GM23338 (cell line): ENCODE data around the gene FARP1. TPM values are rescaled to one million over a fixed set of nuclear protein-coding genes. Genes with fewer than 3 reads are reported as not detected.

ENCODE experiments used
- ATAC-seq: fragments of 200-7000 bp; cut with Tn5 transposase; 3 replicates; pipeline ENCODE4 v1.9.1; 2020
- DNase-seq: peaks from one replicate; pipeline ENCODE4 v3.0.0-alpha.2; 2015; ENCODE audit warnings: low spot score
- H2AFZ ChIP-seq: fragments of 200-600 bp; sonication (generic); 2 replicates; pipeline ENCODE4 v1.8.0; 2016; ENCODE audit warnings: antibody characterized with exemption, mild to moderate bottlenecking, moderate library complexity
- H3F3A ChIP-seq: fragments of 200-600 bp; sonication (generic); replicated peaks from 2 replicates; pipeline ENCODE4 v1.8.0; 2017; ENCODE audit warnings: antibody characterized with exemption, mixed run types, low read depth
- H3K27ac ChIP-seq: fragments of 200-600 bp; sonication (generic); 2 replicates; pipeline ENCODE4 v1.6.1; 2016; ENCODE audit warnings: low read depth
- H3K27me3 ChIP-seq: fragments of 200-600 bp; sonication (generic); 2 replicates; pipeline ENCODE4 v1.8.0; 2016; ENCODE audit warnings: mild to moderate bottlenecking, mixed run types, moderate library complexity; ENCODE audit not compliant: insufficient read depth
- H3K36me3 ChIP-seq: fragments of 200-600 bp; sonication (generic); 2 replicates; pipeline ENCODE4 v1.8.0; 2016; ENCODE audit warnings: mild to moderate bottlenecking; ENCODE audit not compliant: insufficient read depth
- H3K4me1 ChIP-seq: fragments of 200-600 bp; sonication (generic); 2 replicates; pipeline ENCODE4 v1.8.0; 2016; ENCODE audit warnings: mild to moderate bottlenecking, moderate library complexity; ENCODE audit not compliant: insufficient read depth
- H3K4me2 ChIP-seq: fragments of 200-600 bp; sonication (generic); 2 replicates; pipeline ENCODE4 v1.7.1; 2017; ENCODE audit warnings: mixed run types
- H3K4me3 ChIP-seq: fragments of 200-600 bp; sonication (generic); 2 replicates; pipeline ENCODE4 v1.6.1; 2016; ENCODE audit warnings: mixed run types
- H3K79me2 ChIP-seq: fragments of 200-600 bp; sonication (generic); replicated peaks from 2 replicates; pipeline ENCODE4 v1.8.0; 2017; ENCODE audit warnings: mild to moderate bottlenecking; ENCODE audit not compliant: insufficient read depth
- H3K9me2 ChIP-seq: fragments of 200-600 bp; sonication (generic); 2 replicates; pipeline ENCODE4 v1.8.0; 2017; ENCODE audit not compliant: insufficient read depth
- H4K20me1 ChIP-seq: fragments of 200-600 bp; sonication (generic); replicated peaks from 2 replicates; pipeline ENCODE4 v1.8.0; 2017; ENCODE audit warnings: mild to moderate bottlenecking; ENCODE audit not compliant: insufficient read depth
- H3K27ac Mint-ChIP-seq: 2 replicates; pipeline ENCODE4 v1.8.0; 2020; ENCODE audit warnings: inconsistent platforms, mild to moderate bottlenecking, moderate library complexity, mixed read lengths
- H3K27me3 Mint-ChIP-seq: 3 replicates; pipeline ENCODE4 v1.8.0; 2022; ENCODE audit warnings: low read depth, mild to moderate bottlenecking, moderate library complexity, mixed read lengths, inconsistent platforms; ENCODE audit not compliant: insufficient read depth, poor library complexity
- H3K36me3 Mint-ChIP-seq: 3 replicates; pipeline ENCODE4 v1.8.0; 2021; ENCODE audit warnings: low read depth, mild to moderate bottlenecking, inconsistent platforms, moderate library complexity, mixed read lengths
- H3K4me1 Mint-ChIP-seq: 3 replicates; pipeline ENCODE4 v1.8.0; 2020; ENCODE audit warnings: mild to moderate bottlenecking, inconsistent platforms, mixed read lengths
- H3K4me3 Mint-ChIP-seq: 3 replicates; pipeline ENCODE4 v1.8.0; 2021; ENCODE audit warnings: moderate library complexity, mild to moderate bottlenecking, inconsistent platforms, mixed read lengths
- H3K9me3 Mint-ChIP-seq: 3 replicates; pipeline ENCODE4 v1.8.0; 2020; ENCODE audit warnings: moderate library complexity, mild to moderate bottlenecking, inconsistent platforms, mixed read lengths
- CREB1 ChIP-seq: fragments of 250-450 bp; sonication (Bioruptor Pico); IDR thresholded peaks from 2 replicates; pipeline ENCODE4 v1.5.0; 2020; ENCODE audit warnings: low read depth, mild to moderate bottlenecking, moderate library complexity
- CTCF ChIP-seq, 2 experiments: fragments of 200-600 bp in 1 of 2; sonication (generic) in 1 of 2; conservative IDR thresholded peaks; 2 replicates each; pipeline versions ENCODE4 v1.5.1 to v1.6.1; 2016 to 2017; ENCODE audit warnings: antibody characterized with exemption in 2 of 2, low read depth in 2 of 2, mild to moderate bottlenecking in 2 of 2, moderate library complexity in 1 of 2
- ETS1 ChIP-seq: IDR thresholded peaks from 2 replicates; pipeline ENCODE4 v1.6.1; 2016; ENCODE audit warnings: antibody characterized with exemption
- EZH2 ChIP-seq: fragments of 200-600 bp; sonication (generic); IDR thresholded peaks from one replicate; pipeline ENCODE4 v1.8.0; 2017; ENCODE audit warnings: antibody characterized with exemption, mild to moderate bottlenecking, low read depth; ENCODE audit not compliant: unreplicated experiment
- EZH2phosphoT487 ChIP-seq: fragments of 200-600 bp; sonication (generic); IDR thresholded peaks from one replicate; pipeline ENCODE4 v1.8.1; 2018; ENCODE audit warnings: antibody characterized with exemption; ENCODE audit not compliant: unreplicated experiment
- JUNB ChIP-seq: IDR thresholded peaks from one replicate; pipeline ENCODE4 v1.6.1; 2016; ENCODE audit warnings: antibody characterized with exemption; ENCODE audit not compliant: unreplicated experiment
- NANOG ChIP-seq: IDR thresholded peaks from 2 replicates; pipeline ENCODE4 v1.6.1; 2016; ENCODE audit warnings: antibody characterized with exemption, borderline replicate concordance
- POLR2AphosphoS5 ChIP-seq: IDR thresholded peaks from 2 replicates; pipeline ENCODE4 v1.6.1; 2016; ENCODE audit warnings: antibody characterized with exemption, low read depth
- REST ChIP-seq: IDR thresholded peaks from one replicate; pipeline ENCODE4 v1.6.1; 2018; ENCODE audit warnings: antibody characterized with exemption; ENCODE audit not compliant: unreplicated experiment
- STAT1 ChIP-seq: IDR thresholded peaks from one replicate; pipeline ENCODE4 v1.6.1; 2016; ENCODE audit warnings: antibody characterized with exemption; ENCODE audit not compliant: unreplicated experiment
- ZNF114 ChIP-seq: fragments of 250-450 bp; sonication (Bioruptor Pico); IDR thresholded peaks from 2 replicates; pipeline ENCODE4 v1.5.0; 2020; ENCODE audit warnings: mild to moderate bottlenecking, moderate library complexity
- ZNF331 ChIP-seq: fragments of 250-450 bp; sonication (Bioruptor Pico); IDR thresholded peaks from 2 replicates; pipeline ENCODE4 v1.5.0; 2020; ENCODE audit warnings: low read depth, mild to moderate bottlenecking, moderate library complexity
- ZNF462 ChIP-seq: fragments of 250-450 bp; sonication (Bioruptor Pico); IDR thresholded peaks from 2 replicates; pipeline ENCODE4 v1.5.0; 2020; ENCODE audit warnings: mild to moderate bottlenecking, moderate library complexity
- polyA plus RNA-seq: library from polyadenylated mRNA; unstranded; fragments of >200 nt; fragmentation: Nextera tagmentation; extraction: Ambion mirVana; gene quantifications from 2 replicates; pipeline ENCODE4 v1.2.1, GENCODE V29; 2016
- total RNA-seq: library from RNA; depleted of rRNA; stranded (reverse); fragments of >200 nt; shearing (Covaris generic); gene quantifications from 2 replicates; pipeline ENCODE4 v1.2.3, GENCODE V29; 2014

Gene FARP1
- total and polyA plus RNA-seq, 2 experiments from 2014 or later = 53.6 to 82.5 TPM

GRCh38 chr13:98157188-98157587, 14.3 kb downstream of the FARP1 start:
- Mint-ChIP-seq H3K27ac (peak overlapping the region; percentile 43; the same call in 1 of the 2 replicates), H3K9me3 (no peaks in the 10 kb centered on the region), H3K27me3 (peaks cover 3% of the 10 kb centered on the region), H3K36me3 (peaks cover 8% of the 10 kb centered on the region; the same call in 2 of the 3 replicates), H3K4me1 (peaks cover 33% of the 10 kb centered on the region), H3K4me3 (no peak overlapping the region)
- DNase-seq (no peak), ATAC-seq (peak; percentile 45; the same call in 2 of the 3 replicates)
- H3K9me2 ChIP-seq = no peaks in the 10 kb centered on the region
- no peak overlapping the region for H2AFZ ChIP-seq
- H3K4me1 ChIP-seq = peaks cover 22% of the 10 kb centered on the region
- H3K27ac ChIP-seq = peak overlapping the region; percentile 65; the same call in 1 of the 2 replicates
- no peaks in the 10 kb centered on the region for H3K36me3 ChIP-seq
- peaks cover 8% of the 10 kb centered on the region; the same call in 1 of the 2 replicates for H4K20me1 ChIP-seq
- TF ChIP-seq ZNF462 (no peak), POLR2AphosphoS5 (no peak), STAT1 (no peak), NANOG (no peak), REST (no peak), EZH2phosphoT487 (no peak), ZNF331 (CRISPR knock-in tag) (no peak), EZH2 (no peak), CTCF (conservative IDR thresholded peaks at IDR 0.05; ENCODE audit: low read depth in 2 of 2) (no peak), ETS1 (no peak), CREB1 (CRISPR knock-in tag) (no peak), JUNB (no peak), ZNF114 (CRISPR knock-in tag) (no peak)
- peak overlapping the region; percentile 34; the same call in 1 of the 2 replicates for H3K4me2 ChIP-seq
- no peak overlapping the region for H3K4me3 ChIP-seq
- H3F3A ChIP-seq = no peaks in the 10 kb centered on the region
- H3K27me3 ChIP-seq = no peaks in the 10 kb centered on the region
- H3K79me2 ChIP-seq = peaks cover 90% of the 10 kb centered on the region
